Peyer's patch (tissue), 4 donors: ENCODE results near the gene ABCA2.

Source experiments
- POLR2A ChIP-seq, 2 donors: fragments of 450-650 bp; IDR thresholded peaks; one replicate each; pipeline ENCODE4 v1.5.1; 2017; ENCODE audit warnings: antibody characterized with exemption in 2 of 2, mild to moderate bottlenecking in 2 of 2, moderate library complexity in 2 of 2
- TF ChIP-seq, protein P1 (sequence below), 6 experiments: fragments of 450-650 bp in 4 of 6; fragments of 200-600 bp in 2 of 6; sonication (generic) in 1 of 6; IDR thresholded peaks; one replicate each; pipeline ENCODE4 v1.5.1; 2017 to 2019; ENCODE audit warnings: antibody characterized with exemption in 6 of 6, mild to moderate bottlenecking in 3 of 6, moderate library complexity in 1 of 6

GRCh38 chr9:137074657-137075274 lies 46.7 kb upstream of the ABCA2 start:
- TF ChIP-seq, protein P1, sequence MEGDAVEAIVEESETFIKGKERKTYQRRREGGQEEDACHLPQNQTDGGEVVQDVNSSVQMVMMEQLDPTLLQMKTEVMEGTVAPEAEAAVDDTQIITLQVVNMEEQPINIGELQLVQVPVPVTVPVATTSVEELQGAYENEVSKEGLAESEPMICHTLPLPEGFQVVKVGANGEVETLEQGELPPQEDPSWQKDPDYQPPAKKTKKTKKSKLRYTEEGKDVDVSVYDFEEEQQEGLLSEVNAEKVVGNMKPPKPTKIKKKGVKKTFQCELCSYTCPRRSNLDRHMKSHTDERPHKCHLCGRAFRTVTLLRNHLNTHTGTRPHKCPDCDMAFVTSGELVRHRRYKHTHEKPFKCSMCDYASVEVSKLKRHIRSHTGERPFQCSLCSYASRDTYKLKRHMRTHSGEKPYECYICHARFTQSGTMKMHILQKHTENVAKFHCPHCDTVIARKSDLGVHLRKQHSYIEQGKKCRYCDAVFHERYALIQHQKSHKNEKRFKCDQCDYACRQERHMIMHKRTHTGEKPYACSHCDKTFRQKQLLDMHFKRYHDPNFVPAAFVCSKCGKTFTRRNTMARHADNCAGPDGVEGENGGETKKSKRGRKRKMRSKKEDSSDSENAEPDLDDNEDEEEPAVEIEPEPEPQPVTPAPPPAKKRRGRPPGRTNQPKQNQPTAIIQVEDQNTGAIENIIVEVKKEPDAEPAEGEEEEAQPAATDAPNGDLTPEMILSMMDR (IDR thresholded peaks at IDR 0.05), result no peak
- no peak for TF ChIP-seq POLR2A (IDR thresholded peaks at IDR 0.05)
